NCI-H146 treated with DMSO at 0.1 percent for 48 hours (cell line): ENCODE results near the gene RBM11.

ENCODE experiments used
- DNase-seq: peaks from one replicate; lab custom pipeline; 2025; ENCODE audit not compliant: unreplicated experiment; lab: John Stamatoyannopoulos, UW

RBM11 gene

GRCh38 chr21:14270631-14271030, 54.7 kb downstream of the RBM11 start:
- no peak for DNase-seq

GRCh38 chr21:14271053-14271452, 55.1 kb downstream of the RBM11 start:
- DNase-seq = no peak

GRCh38 chr21:14271641-14272040, 55.7 kb downstream of the RBM11 start:
- DNase-seq = no peak

- no peak for DNase-seq
Observed at GRCh38 chr21:14273736-14274538, 58.0 kb downstream of the RBM11 start.

DNA sequence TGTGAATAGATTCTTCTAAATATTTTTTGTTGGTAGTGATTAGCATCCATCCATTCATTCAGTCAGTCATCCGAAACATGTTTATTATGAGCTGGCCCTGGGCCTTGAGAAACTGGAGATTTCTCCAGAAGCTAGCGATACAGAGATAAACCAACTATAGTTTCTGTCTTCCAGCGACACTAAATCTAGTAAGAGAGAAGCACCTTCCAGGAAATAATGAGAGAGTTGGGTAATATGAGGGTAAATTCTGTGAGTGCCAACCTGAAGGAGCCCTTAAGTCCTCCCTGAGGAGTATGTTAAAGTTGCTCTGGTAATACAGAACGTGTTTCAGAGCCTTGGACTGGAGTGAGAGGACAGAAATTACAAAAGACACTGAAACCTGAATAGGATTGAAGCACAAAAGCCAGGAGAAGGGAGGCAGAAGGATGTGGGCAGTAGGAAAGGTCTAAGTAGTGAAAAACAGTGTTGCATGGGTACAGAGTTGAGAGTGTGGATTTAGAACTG, 59.8 kb downstream of the RBM11 start:
- no peak for DNase-seq
